Thoracic aorta (tissue), 2 donors: ENCODE data around the gene ANKMY1. TPM values are rescaled to one million over a fixed set of nuclear protein-coding genes. Genes with fewer than 3 reads are reported as not detected.

Experiments used
- ATAC-seq: fragments of 150-250 bp; one replicate; pipeline ENCODE4 v1.8.0; 2017; ENCODE audit warnings: low read depth; ENCODE audit not compliant: insufficient number of reproducible peaks, low FRiP score
- DNase-seq: peaks from one replicate; pipeline ENCODE4 v3.0.0-alpha.2; 2020; ENCODE audit warnings: low spot score
- H3K27ac ChIP-seq, 2 donors: fragments of 200-600 bp; sonication (generic); 1 replicate in 1 of 2; 2 replicates in 1 of 2; pipeline ENCODE4 v1.5.1; 2016; ENCODE audit warnings: mild to moderate bottlenecking in 2 of 2, moderate library complexity in 2 of 2
- H3K27me3 ChIP-seq: fragments of 200-600 bp; sonication (generic); replicated peaks from 2 replicates; pipeline ENCODE4 v1.6.0; 2016; ENCODE audit warnings: mild to moderate bottlenecking; ENCODE audit not compliant: insufficient read depth
- H3K36me3 ChIP-seq: fragments of 200-600 bp; sonication (generic); one replicate; pipeline ENCODE4 v1.5.1; 2016
- H3K4me1 ChIP-seq, 2 donors: fragments of 200-600 bp; sonication (generic); 1 replicate in 1 of 2; 2 replicates in 1 of 2; pipeline versions ENCODE4 v1.5.1 to v1.6.0; 2016; ENCODE audit warnings: low read depth in 2 of 2, mild to moderate bottlenecking in 1 of 2; ENCODE audit not compliant: control insufficient read depth in 1 of 2
- H3K4me3 ChIP-seq: fragments of 200-600 bp; sonication (generic); 2 replicates; pipeline ENCODE4 v1.5.1; 2016; ENCODE audit warnings: mild to moderate bottlenecking
- H3K9me3 ChIP-seq: fragments of 200-600 bp; sonication (generic); 2 replicates; pipeline ENCODE4 v1.5.1; 2016
- total RNA-seq, 2 donors: library from RNA; depleted of rRNA; stranded (reverse); fragments of >200 nt; gene quantifications; one replicate each; pipeline versions ENCODE4 v1.1.0 to v1.2.3, GENCODE V29; 2016
- TF ChIP-seq, protein P1 (sequence below): fragments of 200-600 bp; sonication (generic); IDR thresholded peaks from one replicate; pipeline ENCODE4 v1.5.1; 2019; ENCODE audit warnings: antibody characterized with exemption

ANKMY1 gene
- total RNA-seq, 2 donors from 2014 or later, result 20.0 to 44.8 TPM

GRCh38 chr2:240447331-240447730, 110.5 kb downstream of the ANKMY1 start:
- TF ChIP-seq, protein P1, sequence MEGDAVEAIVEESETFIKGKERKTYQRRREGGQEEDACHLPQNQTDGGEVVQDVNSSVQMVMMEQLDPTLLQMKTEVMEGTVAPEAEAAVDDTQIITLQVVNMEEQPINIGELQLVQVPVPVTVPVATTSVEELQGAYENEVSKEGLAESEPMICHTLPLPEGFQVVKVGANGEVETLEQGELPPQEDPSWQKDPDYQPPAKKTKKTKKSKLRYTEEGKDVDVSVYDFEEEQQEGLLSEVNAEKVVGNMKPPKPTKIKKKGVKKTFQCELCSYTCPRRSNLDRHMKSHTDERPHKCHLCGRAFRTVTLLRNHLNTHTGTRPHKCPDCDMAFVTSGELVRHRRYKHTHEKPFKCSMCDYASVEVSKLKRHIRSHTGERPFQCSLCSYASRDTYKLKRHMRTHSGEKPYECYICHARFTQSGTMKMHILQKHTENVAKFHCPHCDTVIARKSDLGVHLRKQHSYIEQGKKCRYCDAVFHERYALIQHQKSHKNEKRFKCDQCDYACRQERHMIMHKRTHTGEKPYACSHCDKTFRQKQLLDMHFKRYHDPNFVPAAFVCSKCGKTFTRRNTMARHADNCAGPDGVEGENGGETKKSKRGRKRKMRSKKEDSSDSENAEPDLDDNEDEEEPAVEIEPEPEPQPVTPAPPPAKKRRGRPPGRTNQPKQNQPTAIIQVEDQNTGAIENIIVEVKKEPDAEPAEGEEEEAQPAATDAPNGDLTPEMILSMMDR, result no peak
- Histone ChIP-seq H3K4me3 (no peak overlapping the region), H3K4me1 (peaks cover 8 to 20% of the 10 kb centered on the region in 2 donors), H3K36me3 (no peaks in the 10 kb centered on the region), H3K27me3 (no peaks in the 10 kb centered on the region), H3K27ac (no peak overlapping the region), H3K9me3 (no peaks in the 10 kb centered on the region)
- ATAC-seq (no peak), DNase-seq (no peak)

DNA sequence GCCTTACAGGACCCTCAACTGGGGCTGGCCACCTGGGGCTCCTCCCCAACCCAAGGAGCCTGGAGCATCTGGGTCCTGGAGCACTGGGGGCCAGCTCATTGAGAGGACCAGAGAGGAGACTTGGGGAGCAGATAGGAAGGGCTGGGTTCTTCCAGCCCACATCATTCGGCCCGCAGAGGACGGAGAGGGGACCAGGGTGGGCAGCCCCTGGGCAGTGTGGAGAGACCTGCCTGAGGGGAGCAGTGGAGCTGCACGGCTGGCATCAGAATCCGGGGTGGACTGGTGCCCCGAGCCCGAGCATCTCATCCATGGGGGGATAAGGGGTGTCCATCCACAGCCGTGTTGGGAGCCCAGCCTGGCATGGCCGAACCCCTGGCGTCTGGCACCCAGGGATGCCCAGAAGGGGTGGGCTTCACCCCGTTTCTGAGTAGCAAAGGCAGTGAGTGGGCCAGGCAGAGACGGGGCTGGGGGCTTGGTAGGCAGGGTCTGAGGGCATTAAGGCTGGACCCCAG, 111.1 kb downstream of the ANKMY1 start:
- DNase-seq, result no peak
- H3K9me3 ChIP-seq, result no peaks in the 10 kb centered on the region
- H3K27ac ChIP-seq, result no peak overlapping the region
- no peaks in the 10 kb centered on the region for H3K27me3 ChIP-seq
- peaks cover 3 to 13% of the 10 kb centered on the region in 2 donors for H3K4me1 ChIP-seq
- ATAC-seq, result no peak
- TF ChIP-seq, protein P1, result no peak
- H3K36me3 ChIP-seq, result no peaks in the 10 kb centered on the region
- no peak overlapping the region for H3K4me3 ChIP-seq

DNA sequence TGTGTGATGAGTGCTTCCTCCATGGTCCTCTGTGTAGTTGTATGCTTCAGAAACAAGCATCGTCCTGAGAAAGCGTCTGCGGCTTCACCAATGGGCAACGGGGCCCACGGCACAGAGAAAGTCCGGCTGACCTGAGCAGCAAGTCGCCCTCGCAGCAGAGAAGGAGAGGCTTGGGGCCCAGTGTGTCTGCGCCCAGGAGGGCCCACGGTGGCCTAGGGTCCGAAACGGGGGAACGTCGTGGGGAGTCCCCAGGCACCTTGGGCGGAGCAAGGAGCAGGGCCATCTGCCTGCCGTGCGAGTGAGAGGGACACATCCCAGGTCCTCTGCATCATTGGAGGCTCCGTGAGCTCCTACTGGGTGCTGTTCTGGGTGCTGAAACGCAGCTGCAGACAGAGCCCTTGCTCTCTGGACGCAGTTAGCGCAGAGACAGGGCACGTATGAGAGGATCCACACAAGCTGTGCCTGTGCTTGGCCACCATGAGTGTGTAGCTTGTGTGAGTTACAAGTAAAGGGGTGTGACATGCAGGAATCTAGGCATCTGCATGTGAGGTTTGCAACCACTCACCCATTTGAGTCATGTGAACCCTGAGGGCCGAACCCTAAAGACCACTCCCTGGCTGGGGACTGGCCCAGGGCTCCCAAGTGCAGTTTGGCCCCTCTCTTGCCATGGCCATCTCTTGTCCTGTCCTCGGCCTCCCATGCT, 111.7 kb downstream of the ANKMY1 start:
- H3K36me3 ChIP-seq, result no peaks in the 10 kb centered on the region
- TF ChIP-seq, protein P1, result no peak
- H3K9me3 ChIP-seq, result no peaks in the 10 kb centered on the region
- ATAC-seq, result no peak
- no peaks in the 10 kb centered on the region for H3K27me3 ChIP-seq
- H3K4me1 ChIP-seq, result peaks cover 0 to 7% of the 10 kb centered on the region in 2 donors
- DNase-seq, result no peak
- no peak overlapping the region for H3K27ac ChIP-seq
- no peak overlapping the region for H3K4me3 ChIP-seq

DNA sequence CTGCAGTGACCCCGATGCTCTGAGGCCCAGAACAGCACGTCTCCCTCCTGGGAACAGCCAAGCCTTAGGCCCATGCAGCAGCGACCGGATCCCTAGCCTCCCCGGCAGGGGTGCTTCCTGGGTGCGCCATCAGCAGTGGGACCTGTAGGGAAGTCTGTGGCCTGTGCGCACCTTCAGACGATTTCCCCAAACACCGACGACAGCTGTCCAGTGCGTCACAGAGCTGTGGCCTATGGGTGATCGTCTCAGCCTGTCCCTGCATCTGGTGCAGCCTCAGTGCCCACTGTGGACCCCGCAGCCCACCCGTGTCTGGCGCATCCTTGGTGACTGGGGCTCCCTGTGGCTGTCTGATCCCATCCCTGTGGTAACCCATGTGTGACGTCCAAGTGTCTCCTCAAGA, 113.3 kb downstream of the ANKMY1 start:
- Histone ChIP-seq H3K4me3 (no peak overlapping the region), H3K4me1 (peaks cover 0 to 3% of the 10 kb centered on the region in 2 donors), H3K27ac (no peak overlapping the region), H3K27me3 (no peaks in the 10 kb centered on the region), H3K9me3 (no peaks in the 10 kb centered on the region), H3K36me3 (no peaks in the 10 kb centered on the region)
- no peak for DNase-seq
- ATAC-seq, result no peak
- TF ChIP-seq, protein P1, result no peak

- no peaks in the 10 kb centered on the region for H3K9me3 ChIP-seq
- H3K4me1 ChIP-seq, result peaks cover 0 to 9% of the 10 kb centered on the region in 2 donors
- no peak overlapping the region for H3K4me3 ChIP-seq
- DNase-seq (no peak), ATAC-seq (no peak)
- no peak overlapping the region for H3K27ac ChIP-seq
- TF ChIP-seq, protein P1, result no peak
- H3K36me3 ChIP-seq, result no peaks in the 10 kb centered on the region
- no peaks in the 10 kb centered on the region for H3K27me3 ChIP-seq
These were observed 113.9 kb downstream of the ANKMY1 start for GRCh38 chr2:240443891-240444301.
